ENCODE results near the gene SYNE2.
A peak's percentile ranks its signal among the peaks of the same experiment; 100 is the strongest.
"Not testable (repeated sequence)": the region's sequence is repeated elsewhere in the genome, so short reads cannot be mapped to it uniquely, and the experiment has no call there.

SYNE2 gene

GRCh38 chr14:64200170-64200569 lies 347.4 kb downstream of the SYNE2 start:
- no peak for DNase-seq

- DNase-seq, result no peak
Measured at GRCh38 chr14:64201296-64201695, 348.5 kb downstream of the SYNE2 start.

GRCh38 chr14:64201921-64202545 lies 349.2 kb downstream of the SYNE2 start:
- DNase-seq, result no peak

- DNase-seq, result no peak
Measured at GRCh38 chr14:64202716-64203115, 349.9 kb downstream of the SYNE2 start.

GRCh38 chr14:64203366-64204006 lies 350.7 kb downstream of the SYNE2 start:
- DNase-seq, result no peak

GRCh38 chr14:64208261-64208660 lies 355.5 kb downstream of the SYNE2 start:
- no peak for DNase-seq

- DNase-seq, result no peak
Measured at GRCh38 chr14:64208981-64209380, 356.2 kb downstream of the SYNE2 start.

GRCh38 chr14:64209444-64210131 lies 356.8 kb downstream of the SYNE2 start:
- DNase-seq, result peak; percentile 43

- no peak for DNase-seq
Measured at GRCh38 chr14:64210216-64210615, 357.4 kb downstream of the SYNE2 start.

- DNase-seq, result not testable (repeated sequence)
Measured at GRCh38 chr14:64210912-64211311, 358.1 kb downstream of the SYNE2 start.

GRCh38 chr14:64212666-64213065 lies 359.9 kb downstream of the SYNE2 start:
- no peak for DNase-seq

- DNase-seq, result no peak
Measured at GRCh38 chr14:64213086-64213485, 360.3 kb downstream of the SYNE2 start.

- no peak for DNase-seq
Measured at GRCh38 chr14:64213853-64214570, 361.2 kb downstream of the SYNE2 start.

GRCh38 chr14:64215274-64215673 lies 362.5 kb downstream of the SYNE2 start:
- no peak for DNase-seq

GRCh38 chr14:64215978-64216377 lies 363.2 kb downstream of the SYNE2 start:
- DNase-seq, result no peak

- no peak for DNase-seq
Measured at GRCh38 chr14:64217308-64217707, 364.5 kb downstream of the SYNE2 start.

- DNase-seq, result no peak
Measured at GRCh38 chr14:64217834-64218233, 365.0 kb downstream of the SYNE2 start.

GRCh38 chr14:64218344-64219240 lies 365.8 kb downstream of the SYNE2 start:
- DNase-seq, result no peak

GRCh38 chr14:64220056-64220455 lies 367.3 kb downstream of the SYNE2 start:
- DNase-seq, result no peak

GRCh38 chr14:64220466-64220865 lies 367.7 kb downstream of the SYNE2 start:
- DNase-seq, result peak; percentile 63

GRCh38 chr14:64221391-64222003 lies 368.7 kb downstream of the SYNE2 start:
- no peak for DNase-seq

- DNase-seq, result no peak
Measured at GRCh38 chr14:64225151-64225757, 372.4 kb downstream of the SYNE2 start.

Measured in left hindlimb (tissue), 1 donor.